PC-9 (cell line): ENCODE data around the gene ZC3H12C. TPM values are rescaled to one million over a fixed set of nuclear protein-coding genes. Genes with fewer than 3 reads are reported as not detected.
"Not testable (repeated sequence)": the region's sequence is repeated elsewhere in the genome, so short reads cannot be mapped to it uniquely, and the experiment has no call there.

Source experiments
- BruUV-seq: library from RNA; stranded (reverse); fragments of 400-500 nt; replicated peaks from 2 replicates; lab custom pipeline; 2021; lab: Mats Ljungman, UMichigan
- CTCF ChIA-PET: fragments of 300-600 bp; sonication (Branson Sonifier 250); formaldehyde crosslinking; loops from one replicate; lab custom pipeline; 2022; ENCODE audit warnings: antibody characterized with exemption; lab: Charles Lee
- POLR2A ChIA-PET: fragments of 300-600 bp; sonication (Branson Sonifier 250); formaldehyde crosslinking; loops from one replicate; lab custom pipeline; 2022; ENCODE audit warnings: antibody characterized with exemption; ENCODE audit not compliant: unreplicated experiment; lab: Charles Lee
- DNase-seq, 2 experiments: peaks; one replicate each; pipeline versions ENCODE4 v3.0.0 to v3.0.0-alpha.2; 2015 to 2022; ENCODE audit warnings: mixed read lengths in 1 of 2
- H2AFZ ChIP-seq: fragments of 200-600 bp; sonication (generic); 2 replicates; pipeline ENCODE4 v1.8.1; 2017; ENCODE audit warnings: antibody characterized with exemption
- H3F3A ChIP-seq: fragments of 200-600 bp; sonication (generic); 2 replicates; pipeline ENCODE4 v1.8.1; 2017; ENCODE audit warnings: antibody characterized with exemption, mild to moderate bottlenecking, low read depth; ENCODE audit not compliant: insufficient read depth
- H3K27ac ChIP-seq: fragments of 200-600 bp; sonication (generic); 2 replicates; pipeline ENCODE4 v1.6.1; 2016; ENCODE audit warnings: mixed run types
- H3K27me3 ChIP-seq: fragments of 200-600 bp; sonication (generic); 2 replicates; pipeline ENCODE4 v1.6.1; 2016; ENCODE audit warnings: low read depth, mixed run types; ENCODE audit not compliant: insufficient read depth
- H3K36me3 ChIP-seq: fragments of 200-600 bp; sonication (generic); 2 replicates; pipeline ENCODE4 v1.6.1; 2016; ENCODE audit warnings: low read depth, mixed run types
- H3K4me1 ChIP-seq: fragments of 200-600 bp; sonication (generic); replicated peaks from 2 replicates; pipeline ENCODE4 v1.6.1; 2016; ENCODE audit warnings: mixed run types; ENCODE audit not compliant: insufficient read depth
- H3K4me2 ChIP-seq: fragments of 200-600 bp; sonication (generic); 2 replicates; pipeline ENCODE4 v1.6.1; 2017; ENCODE audit warnings: mixed run types
- H3K4me3 ChIP-seq: fragments of 200-600 bp; sonication (generic); 2 replicates; pipeline ENCODE4 v1.6.1; 2016; ENCODE audit warnings: mixed run types
- H3K79me2 ChIP-seq: fragments of 200-600 bp; sonication (generic); 2 replicates; pipeline ENCODE4 v1.6.1; 2017; ENCODE audit warnings: low read depth, mixed run types
- H3K9me2 ChIP-seq: fragments of 200-600 bp; sonication (generic); 2 replicates; pipeline ENCODE4 v1.8.1; 2017; ENCODE audit warnings: mild to moderate bottlenecking; ENCODE audit not compliant: insufficient read depth
- H3K9me3 ChIP-seq: fragments of 200-600 bp; sonication (generic); 2 replicates; pipeline ENCODE4 v1.8.1; 2016; ENCODE audit warnings: low read depth; ENCODE audit not compliant: insufficient read depth
- H4K20me1 ChIP-seq: fragments of 200-600 bp; sonication (generic); 2 replicates; pipeline ENCODE4 v1.8.1; 2017; ENCODE audit not compliant: insufficient read depth
- CTCF ChIP-seq: fragments of 200-600 bp; sonication (generic); conservative IDR thresholded peaks from 2 replicates; pipeline ENCODE4 v1.6.1; 2017; ENCODE audit warnings: mixed run types, antibody characterized with exemption, mild to moderate bottlenecking, moderate library complexity
- EZH2 ChIP-seq: fragments of 200-600 bp; sonication (generic); IDR thresholded peaks from 2 replicates; pipeline ENCODE4 v1.8.0; 2017; ENCODE audit warnings: antibody characterized with exemption, low read depth
- intact Hi-C: fragments of 100-400 bp; cut with micrococcal nuclease; formaldehyde crosslinking; loops from one replicate; pipeline ENCODE4 v1.10.0; 2022; ENCODE audit not compliant: unreplicated experiment
- total RNA-seq: library from RNA; stranded (reverse); gene quantifications from 2 replicates; pipeline ENCODE4 v1.2.3, GENCODE V29; 2021

ZC3H12C gene
- total RNA-seq, 1 experiment from 2014 or later: 12.4 TPM

- BruUV-seq: no TSS peak
Observed at GRCh38 chr11:110187731-110188130, 94.5 kb downstream of the ZC3H12C start.

GRCh38 chr11:110190885-110191284 lies 97.7 kb downstream of the ZC3H12C start:
- intact Hi-C loops: no loop called here
- DNase-seq: no peak
- no peak overlapping the region for H3K4me3 ChIP-seq
- TF ChIP-seq EZH2 (no peak), CTCF (no peak)
- H3K27ac ChIP-seq: no peak overlapping the region
- no peaks in the 10 kb centered on the region for H3K9me2 ChIP-seq
- no TSS peak for BruUV-seq
- CTCF ChIA-PET: interaction anchor here (0.6 kb wide), 1 partner anchor 15 kb away, joined by 3 read pairs; no protein-coding TSS in a partner anchor
- H3K4me1 ChIP-seq: peaks cover 34% of the 10 kb centered on the region
- no peaks in the 10 kb centered on the region for H4K20me1 ChIP-seq
- no peak overlapping the region for H3K4me2 ChIP-seq
- no peaks in the 10 kb centered on the region for H3K36me3 ChIP-seq
- H3K27me3 ChIP-seq: no peaks in the 10 kb centered on the region
- H3K79me2 ChIP-seq: no peaks in the 10 kb centered on the region
- POLR2A ChIA-PET: no interaction called here
- no peaks in the 10 kb centered on the region; the same call in 1 of the 2 replicates for H3K9me3 ChIP-seq
- no peak overlapping the region for H2AFZ ChIP-seq
- H3F3A ChIP-seq: peaks cover 36% of the 10 kb centered on the region

More at GRCh38 chr11:110187731-110188130, 94.5 kb downstream of the ZC3H12C start:
- DNase-seq: no peak
- Histone ChIP-seq H2AFZ (no peak overlapping the region), H3K9me3 (no peaks in the 10 kb centered on the region; the same call in 1 of the 2 replicates), H3F3A (peaks cover 18% of the 10 kb centered on the region; the same call in 1 of the 2 replicates), H3K9me2 (no peaks in the 10 kb centered on the region), H3K4me2 (no peak overlapping the region), H3K4me3 (no peak overlapping the region), H4K20me1 (no peaks in the 10 kb centered on the region), H3K4me1 (peaks cover 33% of the 10 kb centered on the region), H3K79me2 (no peaks in the 10 kb centered on the region), H3K27ac (no peak overlapping the region), H3K27me3 (no peaks in the 10 kb centered on the region), H3K36me3 (no peaks in the 10 kb centered on the region)
- POLR2A ChIA-PET: no interaction called here
- no peak for TF ChIP-seq CTCF
- intact Hi-C loops: no loop called here
- CTCF ChIA-PET: interaction anchor here (0.5 kb wide), 1 partner anchor 15 kb away, joined by 3 read pairs; no protein-coding TSS in a partner anchor

- not testable (repeated sequence) for BruUV-seq
Observed at GRCh38 chr11:110192604-110193282, 99.6 kb downstream of the ZC3H12C start.

GRCh38 chr11:110194211-110194766 lies 101.1 kb downstream of the ZC3H12C start:
- intact Hi-C loops, H3K9me2 ChIP-seq, H4K20me1 ChIP-seq, H3K36me3 ChIP-seq, H3K27me3 ChIP-seq, H2AFZ ChIP-seq, POLR2A ChIA-PET, BruUV-seq, H3K79me2 ChIP-seq, H3K4me3 ChIP-seq, H3K9me3 ChIP-seq: not testable (repeated sequence)
- DNase-seq: peak; percentile 74 to 94
- Histone ChIP-seq H3K4me1 (peaks cover 64% of the 10 kb centered on the region), H3K27ac (peak overlapping the region; percentile 91), H3F3A (peaks cover 54% of the 10 kb centered on the region), H3K4me2 (peak overlapping the region; percentile 63)
- CTCF ChIA-PET: interaction anchor here (0.6 kb wide), 1 partner anchor 135 kb away, joined by 6 read pairs; no protein-coding TSS in a partner anchor

More at GRCh38 chr11:110192604-110193282, 99.6 kb downstream of the ZC3H12C start:
- H4K20me1 ChIP-seq, H3K27me3 ChIP-seq, H3K4me2 ChIP-seq, CTCF ChIA-PET, H3K9me2 ChIP-seq, POLR2A ChIA-PET, H3K79me2 ChIP-seq, DNase-seq, H3K36me3 ChIP-seq, H3K9me3 ChIP-seq, H2AFZ ChIP-seq, H3K4me3 ChIP-seq, intact Hi-C loops: not testable (repeated sequence)
- peaks cover 48% of the 10 kb centered on the region for H3K4me1 ChIP-seq
- H3K27ac ChIP-seq: peak overlapping the region; percentile 91
- H3F3A ChIP-seq: peaks cover 51% of the 10 kb centered on the region
